T47D (cell line): Measurements from ENCODE around the gene RAD23B.

Source experiments
- DNase-seq, 2 experiments: peaks; one replicate each; pipeline versions ENCODE4 v3.0.0 to v3.0.0-alpha.2; 2011 to 2012; ENCODE audit warnings: low read depth in 1 of 2, low spot score in 1 of 2
- JUND ChIP-seq: IDR thresholded peaks from 2 replicates; pipeline ENCODE4 v1.6.1; 2012; ENCODE audit warnings: low read depth
- in situ Hi-C: cut with HindIII; loops from 2 replicates; pipeline ENCODE4 v1.10.0; 2016; ENCODE audit warnings: low sequenced_read_pairs, low pct_unique_long_range_greater_than_20kb

RAD23B gene

DNA sequence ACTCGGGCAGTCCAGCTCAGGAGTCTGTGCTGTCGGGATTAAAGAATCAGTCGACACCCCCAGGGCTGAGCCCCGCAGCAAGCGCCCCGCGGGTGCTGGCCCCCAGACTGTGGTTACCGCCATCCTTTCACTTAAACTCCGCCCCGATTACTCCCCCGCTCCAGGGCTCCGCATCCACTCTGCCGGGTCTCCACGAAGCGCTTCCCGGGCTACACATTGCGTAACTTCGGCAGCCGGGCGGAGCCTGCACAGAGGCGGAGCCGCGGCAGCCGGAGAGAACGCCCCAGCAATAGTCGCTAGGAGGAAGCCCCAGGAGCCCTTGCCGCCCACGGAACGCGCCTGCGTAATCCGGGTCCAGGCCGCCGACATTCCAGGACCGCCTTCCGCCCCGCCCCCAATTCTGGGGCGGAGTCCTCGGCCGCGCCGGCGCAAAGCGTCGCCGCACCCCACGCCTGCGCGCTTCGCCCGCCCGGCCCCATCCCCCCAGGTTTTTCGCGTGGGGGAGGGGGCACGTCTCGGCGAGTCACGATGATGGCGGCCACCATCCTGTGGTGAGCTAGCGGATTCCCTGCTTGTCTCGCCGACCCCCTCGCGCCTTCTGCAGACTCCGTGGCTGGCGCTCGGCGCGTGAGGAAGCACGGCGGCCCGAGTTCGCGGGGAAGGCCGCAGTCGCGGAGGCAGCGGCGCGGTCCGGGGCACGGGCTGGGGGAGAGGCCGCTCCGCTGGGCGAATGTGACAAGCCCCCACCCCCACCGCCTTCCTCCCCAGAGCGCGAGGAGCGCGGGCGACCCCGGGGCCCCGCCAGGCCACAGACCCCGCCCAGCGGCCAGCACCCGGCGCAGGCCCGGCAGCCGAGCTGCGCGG is at the start of gene RAD23B:
RAD23B (plus strand) TSS at position 521 of the 864 bp plus-strand sequence. CDS start 351 bp downstream, outside the sequence.
- no peak for TF ChIP-seq JUND
- in situ Hi-C loops, result no loop called here
- peak; percentile 89 to 99 for DNase-seq

DNA sequence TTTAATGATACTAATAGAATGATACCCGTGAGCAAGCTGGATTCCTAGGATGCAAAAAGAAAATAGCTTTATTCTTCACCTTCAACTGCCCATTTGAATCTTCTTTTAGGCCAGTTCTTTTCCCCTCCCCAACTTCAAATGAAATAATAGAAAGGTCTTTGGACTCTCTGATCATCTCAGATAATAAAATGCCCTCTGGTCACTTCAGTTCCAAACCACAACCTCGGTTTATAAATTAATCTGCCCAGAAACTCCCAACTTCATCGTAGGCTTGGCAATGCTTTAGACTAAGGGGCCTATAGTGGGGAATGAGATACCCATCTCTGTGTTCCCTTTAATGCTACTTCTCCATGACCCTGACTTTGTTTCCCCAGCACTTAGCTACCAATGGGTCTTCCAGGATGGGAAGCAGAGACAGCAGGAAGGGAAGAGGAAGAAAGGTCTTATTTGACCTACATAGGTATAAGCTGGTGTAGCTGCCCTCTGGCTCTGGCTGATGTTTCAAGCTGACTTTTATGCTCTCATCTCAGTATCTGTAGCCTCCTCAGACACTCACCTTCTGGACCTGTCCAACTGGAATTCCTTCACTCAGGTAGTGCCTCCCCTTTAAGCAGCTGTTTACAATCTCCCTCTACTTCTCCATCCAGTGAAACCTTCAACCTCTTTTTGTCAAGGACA is 47.2 kb upstream of the RAD23B start:
- in situ Hi-C loops, result no loop called here
- no peak for TF ChIP-seq JUND

DNA sequence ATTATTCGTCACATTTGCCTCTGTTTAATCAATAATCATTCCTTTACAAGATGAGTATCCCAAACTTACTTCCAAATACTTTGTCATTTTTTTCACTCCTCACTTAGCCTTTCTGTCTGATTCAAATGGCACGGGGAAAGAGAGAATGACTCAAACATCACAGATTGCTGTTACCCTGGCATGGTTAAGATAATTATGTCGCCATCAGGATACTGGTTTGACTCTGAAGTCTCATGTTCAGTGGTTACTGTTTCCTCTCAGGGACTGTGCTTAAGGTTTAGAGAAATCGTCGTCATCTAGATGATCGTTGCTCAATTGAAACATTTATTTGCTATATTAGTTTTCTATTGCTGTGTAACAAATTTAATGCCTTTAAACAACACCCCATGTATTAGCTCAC is 45.2 kb upstream of the RAD23B start:
- no peak for DNase-seq
- in situ Hi-C loops, result no loop called here
- no peak for TF ChIP-seq JUND

More for the DNA sequence above, 47.2 kb upstream of the RAD23B start:
- DNase-seq, result no peak

DNA sequence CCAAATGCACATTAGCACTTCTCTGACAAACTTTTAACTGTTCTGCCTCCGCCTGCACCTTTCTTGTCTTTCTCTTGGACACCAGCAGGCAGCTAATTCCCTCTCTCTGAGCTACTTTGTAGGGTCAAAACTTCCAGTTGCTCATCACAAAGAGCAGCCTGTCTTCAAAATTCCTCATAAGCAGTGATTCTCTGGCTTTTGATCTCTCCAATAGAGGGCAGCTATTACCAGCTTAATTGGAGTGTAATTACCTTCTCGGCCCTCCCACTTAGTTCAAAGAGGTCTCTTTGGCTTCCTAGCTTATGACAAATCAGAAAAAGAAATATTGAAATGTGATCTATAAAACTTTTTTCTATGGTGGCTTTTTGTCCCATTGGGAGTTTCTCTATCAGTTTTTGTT is 43.6 kb upstream of the RAD23B start:
- in situ Hi-C loops, result no loop called here
- peak in 1 of 2 experiments; percentile 72 for DNase-seq
- TF ChIP-seq JUND, result no peak

DNA sequence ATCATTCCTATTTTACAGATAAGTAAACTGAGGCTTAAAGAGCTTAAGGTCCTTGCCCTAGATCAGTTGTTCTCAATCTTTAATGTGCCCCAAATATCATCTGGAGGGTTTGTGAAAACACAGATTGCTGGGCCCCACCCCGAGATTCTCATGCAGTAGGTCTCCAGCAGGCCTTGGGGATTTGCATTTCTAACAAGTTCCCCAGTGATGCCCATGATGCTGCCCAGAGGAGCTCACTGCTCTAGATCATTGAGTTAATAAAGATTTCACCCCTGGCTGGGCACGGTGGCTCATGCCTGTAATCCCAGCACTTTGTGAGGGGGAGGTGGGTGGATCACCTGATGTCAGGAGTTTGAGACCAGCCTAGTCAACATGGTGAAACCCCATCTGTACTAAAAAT is 42.8 kb upstream of the RAD23B start:
- in situ Hi-C loops, result no loop called here
- TF ChIP-seq JUND, result no peak
- DNase-seq, result no peak

DNA sequence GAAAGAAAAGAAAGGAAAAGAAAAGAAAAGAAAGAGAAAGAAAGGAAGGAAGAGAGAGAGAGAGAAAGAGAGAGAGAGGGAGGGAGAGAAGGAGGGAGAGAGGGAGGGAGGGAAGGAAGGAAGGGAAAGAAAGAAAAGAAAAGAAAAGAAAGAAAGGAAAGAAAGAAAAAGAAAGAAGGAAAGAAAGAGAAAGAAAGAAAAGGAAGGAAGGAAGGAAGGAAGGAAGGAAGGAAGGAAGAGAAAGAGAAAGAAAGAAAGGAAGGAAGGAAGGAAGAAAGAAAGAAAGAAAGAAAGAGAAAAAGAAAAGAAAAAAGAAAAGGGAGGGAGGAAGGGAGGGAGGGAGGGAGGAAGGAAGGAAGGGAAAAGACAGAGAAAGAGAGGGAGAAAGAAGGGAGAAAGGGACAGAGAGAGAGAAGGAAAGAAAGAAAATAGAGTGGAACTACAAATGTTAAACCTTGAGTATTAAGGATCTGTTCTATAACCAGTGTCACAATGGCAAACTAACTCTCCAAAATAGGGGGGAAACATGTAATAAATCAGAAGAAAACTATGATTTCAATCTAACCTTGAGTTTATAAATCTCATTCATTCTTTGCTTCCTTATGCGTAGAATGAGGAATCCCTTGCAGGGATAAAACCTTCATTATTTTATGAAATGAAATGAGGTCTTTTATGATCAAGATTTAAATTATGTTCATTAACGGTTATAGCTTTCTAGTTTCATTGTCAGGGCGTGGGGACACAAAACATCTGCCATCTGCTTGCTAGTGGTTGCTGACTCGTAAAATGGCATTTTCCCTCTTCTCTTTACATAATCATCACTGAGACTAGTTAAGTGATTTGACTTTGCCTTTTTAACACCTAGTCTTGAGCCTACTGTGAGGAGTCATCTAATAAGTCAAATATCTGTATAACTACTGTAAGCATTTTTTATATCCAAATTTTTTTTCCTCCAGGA is 40.7 kb upstream of the RAD23B start:
- DNase-seq, result no peak
- in situ Hi-C loops, result no loop called here
- no peak for TF ChIP-seq JUND

DNA sequence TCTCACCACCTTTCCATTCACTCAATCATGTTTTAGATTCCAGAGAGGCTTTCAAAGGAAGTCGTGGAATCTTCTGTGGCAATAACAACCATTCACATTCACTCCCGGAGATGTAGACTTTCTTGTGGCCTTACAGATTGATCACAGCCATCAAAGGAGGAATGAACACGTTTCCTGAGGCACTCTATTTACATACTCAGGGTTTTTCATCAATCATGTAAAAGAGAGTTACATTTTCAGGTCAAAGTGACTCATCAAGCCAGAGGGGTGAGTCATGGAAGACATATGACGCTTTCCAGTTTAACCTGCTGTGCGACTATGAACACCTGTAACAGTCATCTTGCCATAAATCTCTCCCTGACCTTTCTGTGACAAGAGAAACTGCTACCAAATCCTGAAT is 39.3 kb upstream of the RAD23B start:
- DNase-seq, result peak in 1 of 2 experiments; percentile 98
- in situ Hi-C loops, result no loop called here
- TF ChIP-seq JUND, result peak; percentile 99

DNA sequence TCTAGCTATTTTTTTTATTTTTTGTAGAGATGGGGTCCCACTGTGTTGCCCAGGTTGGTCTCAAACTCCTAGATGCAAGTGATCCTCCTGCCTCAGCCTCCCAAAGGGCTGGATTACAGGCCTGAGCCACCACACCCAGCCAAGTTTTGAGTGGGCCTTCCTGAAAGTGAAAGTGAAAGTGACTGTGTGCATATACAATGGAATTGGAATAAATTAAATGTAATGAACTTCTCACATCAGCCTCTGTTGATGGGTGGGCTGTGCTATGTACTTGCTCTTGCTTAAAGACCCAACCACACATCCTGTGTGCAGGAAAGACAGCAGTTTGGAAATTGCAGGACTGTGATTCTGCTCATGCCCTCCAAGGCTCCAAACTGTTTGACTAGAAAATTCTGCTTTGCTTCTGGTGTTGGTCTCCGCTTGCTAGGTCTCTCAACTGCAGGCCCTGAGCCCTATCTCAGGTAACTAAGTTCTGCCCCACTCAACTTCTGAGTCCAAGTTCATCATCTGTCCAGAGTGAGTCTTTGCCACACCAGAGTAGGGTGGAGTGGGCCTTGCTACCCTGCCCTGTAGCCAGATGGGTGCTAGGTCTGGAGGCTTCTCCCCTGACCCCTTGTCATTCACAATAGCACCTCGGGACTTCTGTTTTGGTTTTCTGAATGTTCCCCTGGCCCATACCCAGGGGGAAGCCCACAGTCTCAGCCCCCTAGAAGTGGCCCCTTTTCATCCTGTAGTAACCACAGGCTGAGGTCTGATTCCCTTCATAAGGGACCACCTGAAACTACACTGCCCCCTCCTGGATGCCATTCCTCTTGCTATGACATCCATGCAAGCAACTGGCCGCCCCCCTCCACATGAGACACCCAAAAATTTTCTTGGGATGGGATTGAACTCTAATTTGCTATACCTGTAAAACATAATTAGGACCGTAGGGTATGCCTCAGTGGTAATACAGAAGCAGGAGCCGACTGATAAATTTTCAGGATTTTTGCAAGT is 36.5 kb upstream of the RAD23B start:
- TF ChIP-seq JUND, result no peak
- no peak for DNase-seq
- in situ Hi-C loops, result no loop called here

DNA sequence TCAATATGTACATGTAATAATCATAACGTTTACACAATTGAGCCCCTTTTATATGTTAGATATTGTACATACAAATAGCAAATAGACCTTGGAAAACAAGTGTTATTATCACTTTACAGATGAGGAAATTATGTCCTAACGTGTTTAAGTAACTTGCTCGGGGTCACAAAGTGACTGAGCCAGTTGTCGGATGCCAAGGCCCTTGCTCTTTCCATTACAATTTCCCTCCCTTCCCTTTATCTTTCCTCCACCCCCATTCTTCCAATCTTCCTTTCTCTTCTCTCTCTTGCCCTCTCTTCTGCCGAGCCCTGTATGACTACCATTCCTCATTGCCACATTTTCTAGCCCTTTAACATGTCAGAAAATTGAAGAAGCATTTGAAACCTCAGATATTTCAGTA is 34.4 kb upstream of the RAD23B start:
- in situ Hi-C loops, result no loop called here
- no peak for DNase-seq
- no peak for TF ChIP-seq JUND

DNA sequence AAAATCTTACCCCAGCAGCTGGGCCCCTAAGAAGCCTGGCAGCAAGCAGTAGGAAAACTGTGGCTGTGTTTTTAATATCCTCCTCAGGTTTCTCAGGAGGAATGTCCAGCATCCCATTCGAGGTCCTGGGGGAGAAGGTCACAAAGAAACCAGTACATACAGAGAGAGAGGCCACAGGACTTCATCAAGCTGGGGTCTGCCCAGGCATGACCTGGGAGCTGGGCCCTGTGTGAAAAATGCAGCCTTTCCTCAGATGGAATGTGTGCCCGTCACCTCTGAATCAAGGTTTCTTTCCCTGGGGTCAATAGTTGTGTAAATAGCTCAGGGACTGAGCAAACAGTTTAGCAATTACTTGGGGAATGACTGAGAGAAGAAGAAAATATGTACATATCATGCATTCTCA is 33.9 kb upstream of the RAD23B start:
- TF ChIP-seq JUND, result no peak
- DNase-seq, result peak in 1 of 2 experiments; percentile 83
- in situ Hi-C loops, result no loop called here

DNA sequence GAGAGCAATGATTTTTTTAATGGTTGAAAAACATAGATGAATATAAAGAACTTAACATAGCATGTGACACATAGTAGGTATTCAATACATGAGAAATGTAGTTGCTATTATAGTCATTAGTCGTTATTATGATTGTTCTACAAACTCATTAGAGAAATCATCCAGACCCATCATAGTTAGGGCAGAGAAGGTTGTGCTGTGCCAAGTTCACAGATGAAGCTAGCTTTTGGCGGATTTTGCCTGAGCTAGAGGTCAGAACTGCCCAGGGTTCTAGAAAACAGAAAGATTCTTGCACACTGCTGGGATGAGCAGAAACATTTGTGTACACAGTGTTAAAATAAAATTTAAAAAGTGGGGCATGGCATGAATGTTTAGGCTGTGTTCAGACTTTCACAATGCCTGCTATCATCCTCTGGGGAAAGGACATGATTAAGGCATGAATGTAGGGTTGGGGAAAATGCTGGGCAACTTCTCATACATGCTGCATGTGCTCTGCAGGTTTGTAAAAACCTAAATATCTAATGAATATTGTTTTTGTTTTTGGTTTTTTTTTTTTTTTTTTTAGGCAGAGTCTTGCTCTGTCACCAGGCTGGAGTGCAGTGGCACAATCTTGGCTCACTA is 33.3 kb upstream of the RAD23B start:
- DNase-seq, result no peak
- in situ Hi-C loops, result no loop called here
- no peak for TF ChIP-seq JUND
